ENCODE data around the gene ECSIT.
"Not testable (repeated sequence)": the region's sequence is repeated elsewhere in the genome, so short reads cannot be mapped to it uniquely, and the experiment has no call there.

The ECSIT gene

DNA sequence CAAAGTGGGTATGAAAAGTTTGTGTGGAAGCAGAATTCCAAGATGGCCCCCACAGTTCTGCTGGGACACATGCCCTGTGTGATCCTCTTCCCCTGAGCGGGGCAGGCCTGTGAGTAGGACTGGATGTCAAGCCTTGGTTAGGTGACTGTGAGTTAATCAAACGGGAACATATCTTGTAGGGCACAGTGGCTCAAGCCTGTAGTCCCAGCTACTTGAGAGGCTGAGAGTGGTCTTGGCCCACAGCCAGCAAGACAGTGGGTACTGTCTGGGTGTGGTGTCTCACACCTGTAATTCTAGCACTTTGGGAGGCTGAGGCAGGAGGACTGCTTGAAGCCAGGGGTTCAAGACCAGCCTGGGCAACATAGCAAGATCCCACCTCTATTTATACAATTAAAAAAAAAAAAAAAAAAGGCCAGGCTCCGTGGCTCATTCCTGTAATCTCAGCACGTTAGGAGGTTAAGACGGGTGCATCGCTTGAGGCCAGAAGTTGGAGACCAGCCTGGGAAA, 29.7 kb downstream of the ECSIT start:
- DNase-seq, result no peak

- peak; percentile 37 for DNase-seq
Measured at GRCh38 chr19:11496391-11497163, 32.4 kb downstream of the ECSIT start.

- no peak for DNase-seq
Measured at GRCh38 chr19:11495885-11496284, 33.0 kb downstream of the ECSIT start.

GRCh38 chr19:11495481-11495880, 33.5 kb downstream of the ECSIT start:
- DNase-seq, result no peak

- no peak for DNase-seq
Measured at GRCh38 chr19:11494634-11495285, 34.2 kb downstream of the ECSIT start.

GRCh38 chr19:11489378-11489777, 39.6 kb downstream of the ECSIT start:
- no peak for DNase-seq

DNA sequence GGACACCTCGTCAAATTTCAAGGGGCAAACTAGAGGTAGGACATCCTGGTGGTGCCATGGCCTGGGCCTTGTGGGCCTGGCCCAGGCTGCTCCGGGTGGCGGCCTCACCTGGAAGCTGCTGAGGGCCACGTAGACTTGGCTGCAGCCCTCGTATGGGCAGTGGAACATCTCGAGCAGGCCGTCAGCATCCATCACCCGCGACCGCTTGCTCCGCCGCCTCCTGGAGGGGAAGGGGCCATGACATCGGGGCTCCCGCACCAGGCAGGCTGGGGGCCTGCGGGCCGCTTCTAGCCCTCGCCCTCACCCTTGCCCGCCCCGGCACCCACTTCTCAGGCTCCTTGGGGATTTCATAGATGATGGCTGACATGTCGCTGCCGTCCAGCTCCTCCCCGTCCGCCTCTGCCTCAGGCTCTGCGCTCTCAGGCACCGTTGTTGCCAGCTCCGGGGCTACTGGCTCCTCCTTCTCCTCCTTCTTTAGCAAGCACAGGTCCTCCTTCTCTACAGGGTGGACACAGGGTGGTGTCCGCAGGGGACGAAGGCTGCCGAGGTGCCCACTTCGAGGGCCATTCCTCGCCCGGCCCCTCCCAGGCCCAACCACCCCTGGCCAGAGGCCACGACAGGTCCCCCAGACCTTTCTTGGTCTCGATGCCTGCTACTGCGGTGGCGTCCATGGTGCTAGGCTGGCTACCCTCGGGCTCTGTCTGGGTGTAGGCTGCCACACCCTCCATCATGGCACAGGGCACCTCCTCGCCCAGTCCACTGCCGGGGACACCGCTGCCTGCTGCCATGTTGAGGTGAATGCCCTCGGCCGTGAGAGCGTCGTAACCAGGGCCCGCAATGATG, 42.1 kb downstream of the ECSIT start:
- no peak for DNase-seq

- DNase-seq, result no peak
Measured at GRCh38 chr19:11485245-11485837, 43.6 kb downstream of the ECSIT start.

DNA sequence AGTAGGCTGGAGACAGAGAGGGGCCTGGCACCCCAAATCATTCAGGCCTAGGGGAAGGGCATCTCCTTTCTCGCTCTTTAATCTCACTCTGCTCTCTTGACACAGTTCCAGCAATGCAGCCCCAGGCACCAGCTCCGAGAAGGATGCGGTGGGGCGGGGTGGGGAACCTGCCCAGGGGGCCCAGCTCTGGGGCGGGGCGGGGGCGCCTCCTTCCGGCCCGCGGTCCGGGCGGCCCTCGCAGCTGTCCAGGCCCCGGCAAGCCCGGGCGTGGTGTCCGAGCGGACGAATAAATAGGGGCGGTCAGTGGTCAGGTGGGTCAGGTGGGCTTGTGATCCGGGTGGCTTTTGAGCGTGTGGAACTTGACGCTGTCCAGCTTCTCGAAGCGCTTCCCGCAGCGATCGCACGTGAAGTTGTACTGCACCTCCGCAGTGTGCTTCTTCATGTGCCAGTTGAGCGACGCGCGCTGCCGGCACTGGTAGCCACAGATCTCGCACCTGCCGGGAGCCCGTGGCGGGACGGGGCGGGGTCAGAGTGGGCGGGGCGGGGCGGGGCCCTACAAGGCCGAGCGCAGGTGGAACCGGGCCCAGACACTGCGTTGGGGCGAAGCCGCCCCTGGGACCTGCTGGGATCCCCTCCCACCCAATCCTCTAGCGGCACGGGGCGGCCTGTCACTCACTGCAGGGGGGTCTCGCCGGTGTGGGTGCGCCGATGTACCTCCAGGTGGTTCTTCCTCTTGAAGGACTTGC, 45.4 kb downstream of the ECSIT start:
- DNase-seq, result no peak

DNA sequence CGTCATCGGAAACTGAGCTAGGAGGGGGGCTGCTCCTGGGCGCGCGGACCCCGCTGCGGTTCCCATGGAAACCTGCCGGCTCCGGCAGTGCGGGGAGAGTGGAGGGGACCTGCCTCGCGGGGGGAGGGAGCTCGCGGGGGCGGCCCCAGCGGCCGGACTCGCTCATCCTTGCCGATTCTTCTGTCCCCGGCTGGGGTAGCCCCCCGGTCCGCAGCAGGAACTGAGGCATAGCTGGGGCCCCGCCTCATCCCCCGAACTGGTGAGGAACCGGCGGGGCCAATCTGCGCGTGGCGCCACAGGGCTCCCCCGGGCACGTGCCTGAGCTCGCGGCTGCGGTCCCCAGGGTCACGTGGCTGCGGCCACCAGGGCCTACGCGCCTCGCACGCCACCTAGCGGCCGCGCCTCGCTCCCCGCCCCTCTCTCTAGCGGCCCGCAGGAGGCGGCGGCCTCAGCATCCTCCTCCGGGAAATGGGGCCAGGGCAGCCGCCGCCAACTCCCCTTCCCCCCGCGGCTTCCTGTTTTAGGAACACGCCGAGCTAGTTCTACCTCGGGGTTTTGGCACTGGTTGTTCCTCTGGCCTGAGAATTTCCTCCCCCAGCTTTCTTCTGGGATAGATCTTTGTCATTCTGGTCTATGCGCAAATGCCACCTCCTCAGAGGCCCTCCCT, 46.4 kb downstream of the ECSIT start:
- peak; percentile 12 for DNase-seq

- DNase-seq, result no peak
Measured at GRCh38 chr19:11481534-11482383, 47.2 kb downstream of the ECSIT start.

DNA sequence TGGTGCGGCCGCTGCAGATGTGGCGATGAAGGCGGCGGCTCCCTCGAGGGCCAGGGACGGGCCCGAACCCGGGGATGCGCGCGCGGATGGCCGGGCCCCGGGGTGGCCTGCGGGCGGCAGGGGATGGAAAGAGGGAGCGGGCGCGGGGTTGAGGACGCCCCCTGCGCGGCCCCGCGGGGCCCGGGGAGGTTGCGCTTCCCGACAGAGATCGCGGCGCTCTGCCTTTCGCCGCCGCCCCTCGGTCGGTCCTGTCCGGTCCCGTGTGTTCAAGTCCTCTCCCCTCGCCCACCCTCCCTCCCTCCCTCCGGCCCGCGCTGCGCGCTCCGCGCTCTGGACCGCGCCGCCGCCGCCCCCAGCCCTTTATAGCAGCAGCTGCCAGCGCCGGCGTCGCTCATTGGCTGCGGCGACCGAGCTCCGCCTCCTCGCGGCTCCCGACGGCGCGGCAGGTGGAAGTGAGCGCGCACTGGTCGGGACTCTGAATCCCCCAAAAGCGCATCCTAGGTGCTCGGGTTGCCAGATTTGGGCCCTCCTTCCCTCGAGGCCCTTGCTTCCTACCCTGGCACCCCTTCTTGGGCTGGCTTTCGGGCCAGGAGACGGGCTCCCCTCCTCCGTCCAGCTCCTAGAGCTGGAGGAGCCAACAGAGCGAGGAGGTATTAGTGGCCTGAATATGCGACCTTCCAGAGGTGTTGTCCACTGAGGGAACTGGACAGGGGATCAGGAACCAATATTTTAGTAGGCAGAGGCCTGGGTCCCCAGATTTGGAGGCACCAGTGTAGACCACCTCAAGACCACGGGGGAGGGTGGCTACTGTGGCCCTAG, 48.0 kb downstream of the ECSIT start, which contains the start of gene ELAVL3:
ELAVL3 (minus strand) TSS at position 332 of the 819 bp plus-strand sequence. CDS start 438 bp downstream, outside the sequence.
- no peak for DNase-seq

DNA sequence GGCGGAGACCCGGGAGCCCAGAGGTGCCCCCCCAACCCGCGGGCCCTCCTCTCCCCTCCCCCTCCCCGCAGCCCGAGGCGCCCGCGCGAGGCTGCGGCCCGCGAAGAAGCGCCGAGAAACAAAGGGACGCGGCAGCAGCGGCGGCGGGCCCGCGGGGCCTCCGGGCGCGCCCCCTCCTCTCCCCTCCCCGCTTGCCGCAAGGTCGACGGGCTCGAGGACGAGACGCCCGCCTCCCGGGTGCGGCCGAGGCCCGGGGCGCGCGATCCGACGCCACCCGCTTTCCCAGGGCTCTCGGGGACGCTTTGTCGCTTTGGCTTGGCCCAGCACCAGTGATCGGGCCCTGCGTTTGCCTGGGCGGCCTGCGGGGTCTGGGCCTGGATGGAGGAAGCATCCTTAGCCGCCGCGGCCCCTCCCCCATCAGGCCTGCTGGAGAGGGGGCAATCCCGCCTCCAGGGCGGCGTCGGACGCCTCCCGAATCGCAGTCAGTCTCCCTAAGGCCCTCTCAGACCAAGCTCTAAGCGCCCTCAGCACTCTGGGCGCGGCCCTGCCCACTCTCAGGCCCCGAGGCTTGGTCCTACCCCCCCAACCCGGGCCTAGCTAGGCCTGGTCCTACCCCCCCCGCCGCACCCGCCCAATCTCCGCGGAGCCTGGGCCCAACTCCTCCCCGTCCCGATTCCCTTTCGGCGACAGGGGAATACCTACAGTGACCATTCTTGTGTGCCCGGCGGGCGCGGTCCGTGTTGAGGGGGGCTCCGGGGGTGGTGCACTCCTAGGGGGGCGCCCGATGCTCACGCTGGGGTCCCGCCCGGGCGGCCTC, 48.8 kb downstream of the ECSIT start:
- DNase-seq, result no peak

DNA sequence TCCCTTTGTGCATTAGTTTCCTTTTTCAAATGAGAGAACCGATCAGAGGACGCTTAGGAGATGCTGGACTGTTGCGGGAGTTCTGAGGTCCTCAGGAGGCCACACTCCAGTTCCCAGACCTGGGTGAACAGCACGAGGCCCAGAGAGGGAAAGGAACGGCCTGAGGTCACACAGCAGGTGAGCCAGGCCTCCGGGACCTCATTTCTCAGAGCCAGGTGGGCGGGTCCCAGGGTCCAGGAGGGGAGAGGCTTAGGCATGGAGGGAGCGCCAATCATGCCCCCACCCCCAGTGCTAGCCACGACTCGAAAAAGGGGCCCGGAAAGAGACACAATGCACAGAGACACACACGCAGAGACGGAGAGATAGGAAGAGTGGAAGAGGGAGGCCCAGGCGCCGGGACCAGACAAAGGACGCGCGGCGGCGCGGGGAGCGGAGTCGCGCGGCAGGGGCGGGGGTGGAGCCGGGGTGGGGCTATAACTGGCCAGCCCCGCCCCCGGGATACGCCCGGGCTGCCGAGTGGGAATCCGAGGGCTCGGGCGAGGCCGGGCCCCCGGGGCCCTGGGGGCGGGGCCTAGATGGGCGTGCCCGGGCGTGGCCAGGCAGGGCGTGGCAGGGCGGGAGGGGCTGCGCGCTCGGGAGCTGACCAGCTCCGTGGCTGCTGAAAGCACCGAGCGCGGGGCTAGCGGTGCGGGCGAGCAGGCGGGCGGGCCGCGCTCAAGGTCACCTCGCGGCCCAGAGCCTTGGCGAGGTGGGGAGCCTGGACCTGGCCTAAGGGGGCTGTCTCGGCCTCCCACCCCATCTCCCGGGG, 49.6 kb downstream of the ECSIT start:
- DNase-seq, result no peak

GRCh38 chr19:11478167-11479089, 50.5 kb downstream of the ECSIT start:
- no peak for DNase-seq

- no peak for DNase-seq
Measured at GRCh38 chr19:11475861-11476260, 53.1 kb downstream of the ECSIT start.

DNA sequence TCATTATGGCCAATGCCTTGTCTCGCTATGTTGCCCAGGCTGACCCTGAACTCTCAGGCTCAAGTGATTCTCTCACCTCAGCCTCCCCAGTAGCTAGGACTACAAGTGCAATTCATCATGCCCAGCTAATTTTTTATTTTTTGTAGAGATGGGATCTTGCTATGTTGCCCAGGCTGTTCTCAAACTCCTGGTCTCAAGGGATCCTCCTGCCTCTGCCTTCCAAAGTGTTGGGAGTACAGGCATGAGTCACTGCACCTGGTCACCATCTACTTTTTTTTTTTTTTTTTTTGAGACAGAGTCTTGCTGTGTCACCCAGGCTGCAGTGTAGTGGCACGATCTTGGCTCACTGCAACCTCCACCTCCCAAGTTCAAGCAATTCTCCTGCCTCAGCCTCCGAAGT, 53.6 kb downstream of the ECSIT start:
- not testable (repeated sequence) for DNase-seq
